GM23338 (cell line): ENCODE measurements around the gene FAM13B. TPM values are rescaled to one million over a fixed set of nuclear protein-coding genes. Genes with fewer than 3 reads are reported as not detected.

ENCODE experiments used
- ATAC-seq: fragments of 200-7000 bp; cut with Tn5 transposase; 3 replicates; pipeline ENCODE4 v1.9.1; 2020
- DNase-seq: peaks from one replicate; pipeline ENCODE4 v3.0.0-alpha.2; 2015; ENCODE audit warnings: low spot score
- H2AFZ ChIP-seq: fragments of 200-600 bp; sonication (generic); 2 replicates; pipeline ENCODE4 v1.8.0; 2016; ENCODE audit warnings: antibody characterized with exemption, mild to moderate bottlenecking, moderate library complexity
- H3F3A ChIP-seq: fragments of 200-600 bp; sonication (generic); replicated peaks from 2 replicates; pipeline ENCODE4 v1.8.0; 2017; ENCODE audit warnings: antibody characterized with exemption, mixed run types, low read depth
- H3K27ac ChIP-seq: fragments of 200-600 bp; sonication (generic); 2 replicates; pipeline ENCODE4 v1.6.1; 2016; ENCODE audit warnings: low read depth
- H3K27me3 ChIP-seq: fragments of 200-600 bp; sonication (generic); 2 replicates; pipeline ENCODE4 v1.8.0; 2016; ENCODE audit warnings: mild to moderate bottlenecking, mixed run types, moderate library complexity; ENCODE audit not compliant: insufficient read depth
- H3K36me3 ChIP-seq: fragments of 200-600 bp; sonication (generic); 2 replicates; pipeline ENCODE4 v1.8.0; 2016; ENCODE audit warnings: mild to moderate bottlenecking; ENCODE audit not compliant: insufficient read depth
- H3K4me1 ChIP-seq: fragments of 200-600 bp; sonication (generic); 2 replicates; pipeline ENCODE4 v1.8.0; 2016; ENCODE audit warnings: mild to moderate bottlenecking, moderate library complexity; ENCODE audit not compliant: insufficient read depth
- H3K4me2 ChIP-seq: fragments of 200-600 bp; sonication (generic); 2 replicates; pipeline ENCODE4 v1.7.1; 2017; ENCODE audit warnings: mixed run types
- H3K4me3 ChIP-seq: fragments of 200-600 bp; sonication (generic); 2 replicates; pipeline ENCODE4 v1.6.1; 2016; ENCODE audit warnings: mixed run types
- H3K79me2 ChIP-seq: fragments of 200-600 bp; sonication (generic); replicated peaks from 2 replicates; pipeline ENCODE4 v1.8.0; 2017; ENCODE audit warnings: mild to moderate bottlenecking; ENCODE audit not compliant: insufficient read depth
- H3K9me2 ChIP-seq: fragments of 200-600 bp; sonication (generic); 2 replicates; pipeline ENCODE4 v1.8.0; 2017; ENCODE audit not compliant: insufficient read depth
- H4K20me1 ChIP-seq: fragments of 200-600 bp; sonication (generic); replicated peaks from 2 replicates; pipeline ENCODE4 v1.8.0; 2017; ENCODE audit warnings: mild to moderate bottlenecking; ENCODE audit not compliant: insufficient read depth
- H3K27ac Mint-ChIP-seq: 2 replicates; pipeline ENCODE4 v1.8.0; 2020; ENCODE audit warnings: inconsistent platforms, mild to moderate bottlenecking, moderate library complexity, mixed read lengths
- H3K27me3 Mint-ChIP-seq: 3 replicates; pipeline ENCODE4 v1.8.0; 2022; ENCODE audit warnings: low read depth, mild to moderate bottlenecking, moderate library complexity, mixed read lengths, inconsistent platforms; ENCODE audit not compliant: insufficient read depth, poor library complexity
- H3K36me3 Mint-ChIP-seq: 3 replicates; pipeline ENCODE4 v1.8.0; 2021; ENCODE audit warnings: low read depth, mild to moderate bottlenecking, inconsistent platforms, moderate library complexity, mixed read lengths
- H3K4me1 Mint-ChIP-seq: 3 replicates; pipeline ENCODE4 v1.8.0; 2020; ENCODE audit warnings: mild to moderate bottlenecking, inconsistent platforms, mixed read lengths
- H3K4me3 Mint-ChIP-seq: 3 replicates; pipeline ENCODE4 v1.8.0; 2021; ENCODE audit warnings: moderate library complexity, mild to moderate bottlenecking, inconsistent platforms, mixed read lengths
- H3K9me3 Mint-ChIP-seq: 3 replicates; pipeline ENCODE4 v1.8.0; 2020; ENCODE audit warnings: moderate library complexity, mild to moderate bottlenecking, inconsistent platforms, mixed read lengths
- CREB1 ChIP-seq: fragments of 250-450 bp; sonication (Bioruptor Pico); IDR thresholded peaks from 2 replicates; pipeline ENCODE4 v1.5.0; 2020; ENCODE audit warnings: low read depth, mild to moderate bottlenecking, moderate library complexity
- EZH2 ChIP-seq: fragments of 200-600 bp; sonication (generic); IDR thresholded peaks from one replicate; pipeline ENCODE4 v1.8.0; 2017; ENCODE audit warnings: antibody characterized with exemption, mild to moderate bottlenecking, low read depth; ENCODE audit not compliant: unreplicated experiment
- EZH2phosphoT487 ChIP-seq: fragments of 200-600 bp; sonication (generic); IDR thresholded peaks from one replicate; pipeline ENCODE4 v1.8.1; 2018; ENCODE audit warnings: antibody characterized with exemption; ENCODE audit not compliant: unreplicated experiment
- JUNB ChIP-seq: IDR thresholded peaks from one replicate; pipeline ENCODE4 v1.6.1; 2016; ENCODE audit warnings: antibody characterized with exemption; ENCODE audit not compliant: unreplicated experiment
- NANOG ChIP-seq: IDR thresholded peaks from 2 replicates; pipeline ENCODE4 v1.6.1; 2016; ENCODE audit warnings: antibody characterized with exemption, borderline replicate concordance
- POLR2AphosphoS5 ChIP-seq: IDR thresholded peaks from 2 replicates; pipeline ENCODE4 v1.6.1; 2016; ENCODE audit warnings: antibody characterized with exemption, low read depth
- STAT1 ChIP-seq: IDR thresholded peaks from one replicate; pipeline ENCODE4 v1.6.1; 2016; ENCODE audit warnings: antibody characterized with exemption; ENCODE audit not compliant: unreplicated experiment
- ZNF114 ChIP-seq: fragments of 250-450 bp; sonication (Bioruptor Pico); IDR thresholded peaks from 2 replicates; pipeline ENCODE4 v1.5.0; 2020; ENCODE audit warnings: mild to moderate bottlenecking, moderate library complexity
- ZNF331 ChIP-seq: fragments of 250-450 bp; sonication (Bioruptor Pico); IDR thresholded peaks from 2 replicates; pipeline ENCODE4 v1.5.0; 2020; ENCODE audit warnings: low read depth, mild to moderate bottlenecking, moderate library complexity
- polyA plus RNA-seq: library from polyadenylated mRNA; unstranded; fragments of >200 nt; fragmentation: Nextera tagmentation; extraction: Ambion mirVana; gene quantifications from 2 replicates; pipeline ENCODE4 v1.2.1, GENCODE V29; 2016
- total RNA-seq: library from RNA; depleted of rRNA; stranded (reverse); fragments of >200 nt; shearing (Covaris generic); gene quantifications from 2 replicates; pipeline ENCODE4 v1.2.3, GENCODE V29; 2014
- TF ChIP-seq, protein P1 (sequence below), 2 experiments: fragments of 200-600 bp in 1 of 2; sonication (generic) in 1 of 2; conservative IDR thresholded peaks; 2 replicates each; pipeline versions ENCODE4 v1.5.1 to v1.6.1; 2016 to 2017; ENCODE audit warnings: antibody characterized with exemption in 2 of 2, low read depth in 2 of 2, mild to moderate bottlenecking in 2 of 2, moderate library complexity in 1 of 2
- TF ChIP-seq, protein P2 (sequence below): IDR thresholded peaks from 2 replicates; pipeline ENCODE4 v1.6.1; 2016; ENCODE audit warnings: antibody characterized with exemption
- TF ChIP-seq, protein P3 (sequence below): IDR thresholded peaks from one replicate; pipeline ENCODE4 v1.6.1; 2018; ENCODE audit warnings: antibody characterized with exemption; ENCODE audit not compliant: unreplicated experiment

Gene FAM13B
- total and polyA plus RNA-seq, 2 experiments from 2014 or later: 12.9 to 30.2 TPM

DNA sequence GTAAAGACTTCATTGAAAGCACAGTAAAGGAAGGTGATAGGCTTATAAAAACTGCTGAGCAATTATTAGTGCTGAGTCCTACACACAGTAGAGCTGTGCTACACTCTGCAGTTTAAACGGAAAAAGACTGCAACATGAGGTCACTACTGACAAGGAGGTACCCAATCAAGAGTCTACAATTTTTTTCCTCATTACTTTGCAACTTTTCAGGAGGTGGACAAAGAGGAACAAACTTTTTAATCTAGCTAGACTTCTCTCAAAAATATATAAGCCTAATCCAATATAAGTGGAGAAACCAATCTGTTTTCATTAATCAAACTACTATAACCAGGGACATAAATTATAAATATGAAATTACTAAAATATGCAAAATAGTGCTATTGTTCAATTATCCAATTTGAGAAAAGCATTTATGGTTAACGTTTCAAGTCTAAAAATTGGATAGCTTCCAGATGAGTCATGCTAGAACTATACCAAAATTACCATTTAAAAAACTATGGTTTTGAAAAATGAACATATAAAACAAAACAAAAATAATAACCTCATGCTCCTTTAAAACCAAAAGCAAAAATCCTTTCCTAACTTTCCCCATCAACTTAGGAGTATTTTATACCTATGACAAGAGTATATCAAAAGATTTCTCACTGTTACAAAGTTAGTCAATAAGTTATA is 37.7 kb downstream of the FAM13B start (continued):
- TF ChIP-seq EZH2phosphoT487 (no peak), ZNF114 (CRISPR knock-in tag) (no peak), NANOG (no peak), JUNB (no peak), EZH2 (no peak)

DNA sequence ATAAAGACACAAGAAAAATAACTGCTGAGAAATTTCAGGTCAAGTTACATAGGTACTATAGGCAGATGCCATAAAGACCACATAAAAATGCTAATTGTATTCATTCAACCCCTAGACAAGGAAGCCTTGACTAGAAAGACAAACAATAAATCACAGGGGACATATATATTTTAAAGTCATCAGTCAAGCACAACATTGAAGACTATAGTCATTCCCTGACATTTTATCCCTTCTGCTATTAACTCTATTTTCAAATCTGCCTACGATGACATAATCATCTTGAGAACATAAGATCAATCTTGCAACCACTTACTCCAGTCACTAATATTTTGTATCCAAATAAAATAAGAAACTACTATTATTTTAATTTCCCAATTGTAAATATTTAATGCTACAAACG is 38.3 kb downstream of the FAM13B start:
- peaks cover 9% of the 10 kb centered on the region; the same call in 1 of the 2 replicates for H4K20me1 ChIP-seq
- H3K4me3 ChIP-seq: no peak overlapping the region
- peaks cover 21% of the 10 kb centered on the region for H3K36me3 Mint-ChIP-seq
- no peaks in the 10 kb centered on the region for H3K27me3 ChIP-seq
- no peaks in the 10 kb centered on the region; the same call in 2 of the 3 replicates for H3K9me3 Mint-ChIP-seq
- no peaks in the 10 kb centered on the region for H3F3A ChIP-seq
- H3K4me2 ChIP-seq: no peak overlapping the region
- H3K36me3 ChIP-seq: no peaks in the 10 kb centered on the region
- no peaks in the 10 kb centered on the region for H3K4me1 ChIP-seq
- no peaks in the 10 kb centered on the region for H3K9me2 ChIP-seq
- H2AFZ ChIP-seq: no peak overlapping the region
- no peak for ATAC-seq
- H3K4me1 Mint-ChIP-seq: peaks cover 3% of the 10 kb centered on the region; the same call in 1 of the 3 replicates
- DNase-seq: no peak
- no peak overlapping the region for H3K4me3 Mint-ChIP-seq
- no peak overlapping the region for H3K27ac ChIP-seq
- no peak overlapping the region for H3K27ac Mint-ChIP-seq
- H3K27me3 Mint-ChIP-seq: no peaks in the 10 kb centered on the region
- H3K79me2 ChIP-seq: peaks cover 81% of the 10 kb centered on the region
- TF ChIP-seq, protein P1, sequence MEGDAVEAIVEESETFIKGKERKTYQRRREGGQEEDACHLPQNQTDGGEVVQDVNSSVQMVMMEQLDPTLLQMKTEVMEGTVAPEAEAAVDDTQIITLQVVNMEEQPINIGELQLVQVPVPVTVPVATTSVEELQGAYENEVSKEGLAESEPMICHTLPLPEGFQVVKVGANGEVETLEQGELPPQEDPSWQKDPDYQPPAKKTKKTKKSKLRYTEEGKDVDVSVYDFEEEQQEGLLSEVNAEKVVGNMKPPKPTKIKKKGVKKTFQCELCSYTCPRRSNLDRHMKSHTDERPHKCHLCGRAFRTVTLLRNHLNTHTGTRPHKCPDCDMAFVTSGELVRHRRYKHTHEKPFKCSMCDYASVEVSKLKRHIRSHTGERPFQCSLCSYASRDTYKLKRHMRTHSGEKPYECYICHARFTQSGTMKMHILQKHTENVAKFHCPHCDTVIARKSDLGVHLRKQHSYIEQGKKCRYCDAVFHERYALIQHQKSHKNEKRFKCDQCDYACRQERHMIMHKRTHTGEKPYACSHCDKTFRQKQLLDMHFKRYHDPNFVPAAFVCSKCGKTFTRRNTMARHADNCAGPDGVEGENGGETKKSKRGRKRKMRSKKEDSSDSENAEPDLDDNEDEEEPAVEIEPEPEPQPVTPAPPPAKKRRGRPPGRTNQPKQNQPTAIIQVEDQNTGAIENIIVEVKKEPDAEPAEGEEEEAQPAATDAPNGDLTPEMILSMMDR (conservative IDR thresholded peaks at IDR 0.05; ENCODE audit: low read depth in 2 of 2): no peak
- TF ChIP-seq, protein P2, sequence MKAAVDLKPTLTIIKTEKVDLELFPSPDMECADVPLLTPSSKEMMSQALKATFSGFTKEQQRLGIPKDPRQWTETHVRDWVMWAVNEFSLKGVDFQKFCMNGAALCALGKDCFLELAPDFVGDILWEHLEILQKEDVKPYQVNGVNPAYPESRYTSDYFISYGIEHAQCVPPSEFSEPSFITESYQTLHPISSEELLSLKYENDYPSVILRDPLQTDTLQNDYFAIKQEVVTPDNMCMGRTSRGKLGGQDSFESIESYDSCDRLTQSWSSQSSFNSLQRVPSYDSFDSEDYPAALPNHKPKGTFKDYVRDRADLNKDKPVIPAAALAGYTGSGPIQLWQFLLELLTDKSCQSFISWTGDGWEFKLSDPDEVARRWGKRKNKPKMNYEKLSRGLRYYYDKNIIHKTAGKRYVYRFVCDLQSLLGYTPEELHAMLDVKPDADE: no peak
- TF ChIP-seq JUNB (no peak), CREB1 (CRISPR knock-in tag) (no peak), ZNF114 (CRISPR knock-in tag) (no peak), ZNF331 (CRISPR knock-in tag) (no peak), EZH2phosphoT487 (no peak), NANOG (no peak), STAT1 (no peak), EZH2 (no peak), POLR2AphosphoS5 (no peak)
- TF ChIP-seq, protein P3, sequence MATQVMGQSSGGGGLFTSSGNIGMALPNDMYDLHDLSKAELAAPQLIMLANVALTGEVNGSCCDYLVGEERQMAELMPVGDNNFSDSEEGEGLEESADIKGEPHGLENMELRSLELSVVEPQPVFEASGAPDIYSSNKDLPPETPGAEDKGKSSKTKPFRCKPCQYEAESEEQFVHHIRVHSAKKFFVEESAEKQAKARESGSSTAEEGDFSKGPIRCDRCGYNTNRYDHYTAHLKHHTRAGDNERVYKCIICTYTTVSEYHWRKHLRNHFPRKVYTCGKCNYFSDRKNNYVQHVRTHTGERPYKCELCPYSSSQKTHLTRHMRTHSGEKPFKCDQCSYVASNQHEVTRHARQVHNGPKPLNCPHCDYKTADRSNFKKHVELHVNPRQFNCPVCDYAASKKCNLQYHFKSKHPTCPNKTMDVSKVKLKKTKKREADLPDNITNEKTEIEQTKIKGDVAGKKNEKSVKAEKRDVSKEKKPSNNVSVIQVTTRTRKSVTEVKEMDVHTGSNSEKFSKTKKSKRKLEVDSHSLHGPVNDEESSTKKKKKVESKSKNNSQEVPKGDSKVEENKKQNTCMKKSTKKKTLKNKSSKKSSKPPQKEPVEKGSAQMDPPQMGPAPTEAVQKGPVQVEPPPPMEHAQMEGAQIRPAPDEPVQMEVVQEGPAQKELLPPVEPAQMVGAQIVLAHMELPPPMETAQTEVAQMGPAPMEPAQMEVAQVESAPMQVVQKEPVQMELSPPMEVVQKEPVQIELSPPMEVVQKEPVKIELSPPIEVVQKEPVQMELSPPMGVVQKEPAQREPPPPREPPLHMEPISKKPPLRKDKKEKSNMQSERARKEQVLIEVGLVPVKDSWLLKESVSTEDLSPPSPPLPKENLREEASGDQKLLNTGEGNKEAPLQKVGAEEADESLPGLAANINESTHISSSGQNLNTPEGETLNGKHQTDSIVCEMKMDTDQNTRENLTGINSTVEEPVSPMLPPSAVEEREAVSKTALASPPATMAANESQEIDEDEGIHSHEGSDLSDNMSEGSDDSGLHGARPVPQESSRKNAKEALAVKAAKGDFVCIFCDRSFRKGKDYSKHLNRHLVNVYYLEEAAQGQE: no peak
